Pulmonary artery endothelial cell (primary cell): ENCODE measurements around the gene GPS1. TPM values are rescaled to one million over a fixed set of nuclear protein-coding genes. Genes with fewer than 3 reads are reported as not detected.

Experiments used
- DNase-seq: peaks from one replicate; pipeline ENCODE4 v3.0.0-alpha.2; 2011; ENCODE audit warnings: low read depth, low spot score
- total RNA-seq: library from RNA; depleted of rRNA; stranded (reverse); fragments of >200 nt; gene quantifications from 2 replicates; pipeline ENCODE4 v1.2.3, GENCODE V29; 2014

Gene GPS1
- 110 and 118 TPM in 2 replicates for total RNA-seq

GRCh38 chr17:82051776-82052637 lies at the start of gene GPS1, which contains the start of gene RFNG:
GPS1 (plus strand) TSS chr17:82051898; CDS start chr17:82051932, 34 bp downstream.
RFNG (minus strand) TSS chr17:82051811; CDS start chr17:82051766, 45 bp downstream.
- no peak for DNase-seq

GRCh38 chr17:82003411-82004381 lies 48.0 kb upstream of the GPS1 start:
- DNase-seq: peak; percentile 77

- DNase-seq: no peak
These were observed 46.9 kb upstream of the GPS1 start for GRCh38 chr17:82004517-82005455.

- no peak for DNase-seq
These were observed 45.9 kb upstream of the GPS1 start for GRCh38 chr17:82005701-82006348.

- DNase-seq: no peak
These were observed 45.0 kb upstream of the GPS1 start for GRCh38 chr17:82006468-82007227.

- no peak for DNase-seq
These were observed 44.5 kb upstream of the GPS1 start for GRCh38 chr17:82007228-82007494.

GRCh38 chr17:82007495-82008257 lies 44.0 kb upstream of the GPS1 start:
- no peak for DNase-seq

- no peak for DNase-seq
These were observed 43.3 kb upstream of the GPS1 start for GRCh38 chr17:82008258-82008940.

GRCh38 chr17:82008941-82009405 lies 42.7 kb upstream of the GPS1 start:
- no peak for DNase-seq

- DNase-seq: no peak
These were observed 42.3 kb upstream of the GPS1 start for GRCh38 chr17:82009413-82009812.

GRCh38 chr17:82010575-82011525 lies 40.8 kb upstream of the GPS1 start:
- DNase-seq: no peak

- DNase-seq: no peak
These were observed 40.0 kb upstream of the GPS1 start for GRCh38 chr17:82011617-82012187.

GRCh38 chr17:82012261-82012639 lies 39.4 kb upstream of the GPS1 start:
- DNase-seq: no peak

GRCh38 chr17:82012640-82013295 lies 38.9 kb upstream of the GPS1 start:
- DNase-seq: no peak

- DNase-seq: no peak
These were observed 38.4 kb upstream of the GPS1 start for GRCh38 chr17:82013341-82013740.

GRCh38 chr17:82013772-82014321 lies 37.9 kb upstream of the GPS1 start:
- DNase-seq: no peak
